ENCODE results near the gene RSBN1.
"Not testable (repeated sequence)": the region's sequence is repeated elsewhere in the genome, so short reads cannot be mapped to it uniquely, and the experiment has no call there.

RSBN1 gene

GRCh38 chr1:113732802-113733201, 79.5 kb downstream of the RSBN1 start:
- DNase-seq, result no peak

- no peak for DNase-seq
Measured at GRCh38 chr1:113721010-113721409, 91.3 kb downstream of the RSBN1 start.

- not testable (repeated sequence) for DNase-seq
Measured at GRCh38 chr1:113718621-113719020, 93.7 kb downstream of the RSBN1 start.

- not testable (repeated sequence) for DNase-seq
Measured at GRCh38 chr1:113717506-113717905, 94.8 kb downstream of the RSBN1 start.

GRCh38 chr1:113714606-113715269, 97.5 kb downstream of the RSBN1 start:
- DNase-seq, result no peak

All from NCI-H1436 (cell line).